ENCODE data around the gene PRLR.

The PRLR gene

GRCh38 chr5:35212122-35212982, 17.9 kb downstream of the PRLR start:
- H3K36me3 ChIP-seq (ENCODE audit: control insufficient read depth in 2 of 2, insufficient read depth in 2 of 2, low read length in 2 of 2) = no peaks in the 10 kb centered on the region
- H3K27me3 ChIP-seq (ENCODE audit: control insufficient read depth in 1 of 2, insufficient read depth in 2 of 2, low read length in 2 of 2) = no peaks in the 10 kb centered on the region

GRCh38 chr5:35209862-35210261, 20.4 kb downstream of the PRLR start:
- Histone ChIP-seq H3K4me1 (ENCODE audit: control insufficient read depth, insufficient read depth, low read length) (no peaks in the 10 kb centered on the region), H3K9me3 (ENCODE audit: control insufficient read depth in 2 of 2, low read length in 2 of 2) (no peaks in the 10 kb centered on the region), H3K9ac (ENCODE audit: low read length in 2 of 2) (no peak overlapping the region), H3K27me3 (ENCODE audit: control insufficient read depth in 1 of 2, insufficient read depth in 2 of 2, low read length in 2 of 2) (no peaks in the 10 kb centered on the region), H3K36me3 (ENCODE audit: control insufficient read depth in 2 of 2, insufficient read depth in 2 of 2, low read length in 2 of 2) (no peaks in the 10 kb centered on the region), H3K27ac (ENCODE audit: low read length) (no peak overlapping the region), H3K4me3 (ENCODE audit: low read length in 2 of 2) (no peak overlapping the region)

More at GRCh38 chr5:35212122-35212982, 17.9 kb downstream of the PRLR start:
- H3K9me3 ChIP-seq (ENCODE audit: control insufficient read depth in 2 of 2, low read length in 2 of 2) = no peaks in the 10 kb centered on the region
- H3K4me3 ChIP-seq (ENCODE audit: low read length in 2 of 2) = no peak overlapping the region
- no peak overlapping the region for H3K27ac ChIP-seq (ENCODE audit: low read length)
- H3K9ac ChIP-seq (ENCODE audit: low read length in 2 of 2) = no peak overlapping the region
- H3K4me1 ChIP-seq (ENCODE audit: control insufficient read depth, insufficient read depth, low read length) = no peaks in the 10 kb centered on the region

GRCh38 chr5:35205606-35206005, 24.7 kb downstream of the PRLR start:
- Histone ChIP-seq H3K4me1 (ENCODE audit: control insufficient read depth, insufficient read depth, low read length) (no peaks in the 10 kb centered on the region), H3K27ac (ENCODE audit: low read length) (no peak overlapping the region), H3K36me3 (ENCODE audit: control insufficient read depth in 2 of 2, insufficient read depth in 2 of 2, low read length in 2 of 2) (no peaks in the 10 kb centered on the region), H3K9me3 (ENCODE audit: control insufficient read depth in 2 of 2, low read length in 2 of 2) (no peaks in the 10 kb centered on the region), H3K9ac (ENCODE audit: low read length in 2 of 2) (no peak overlapping the region), H3K4me3 (ENCODE audit: low read length in 2 of 2) (no peak overlapping the region), H3K27me3 (ENCODE audit: control insufficient read depth in 1 of 2, insufficient read depth in 2 of 2, low read length in 2 of 2) (no peaks in the 10 kb centered on the region)

GRCh38 chr5:35205186-35205585, 25.1 kb downstream of the PRLR start:
- no peak overlapping the region for H3K9ac ChIP-seq (ENCODE audit: low read length in 2 of 2)
- no peak overlapping the region for H3K4me3 ChIP-seq (ENCODE audit: low read length in 2 of 2)
- no peaks in the 10 kb centered on the region for H3K9me3 ChIP-seq (ENCODE audit: control insufficient read depth in 2 of 2, low read length in 2 of 2)
- H3K27ac ChIP-seq (ENCODE audit: low read length) = no peak overlapping the region
- H3K36me3 ChIP-seq (ENCODE audit: control insufficient read depth in 2 of 2, insufficient read depth in 2 of 2, low read length in 2 of 2) = no peaks in the 10 kb centered on the region
- no peaks in the 10 kb centered on the region for H3K27me3 ChIP-seq (ENCODE audit: control insufficient read depth in 1 of 2, insufficient read depth in 2 of 2, low read length in 2 of 2)
- no peaks in the 10 kb centered on the region for H3K4me1 ChIP-seq (ENCODE audit: control insufficient read depth, insufficient read depth, low read length)

GRCh38 chr5:35203403-35203802, 26.9 kb downstream of the PRLR start:
- no peaks in the 10 kb centered on the region for H3K9me3 ChIP-seq (ENCODE audit: control insufficient read depth in 2 of 2, low read length in 2 of 2)
- peaks cover 2 to 6% of the 10 kb centered on the region in 2 donors for H3K27me3 ChIP-seq (ENCODE audit: control insufficient read depth in 1 of 2, insufficient read depth in 2 of 2, low read length in 2 of 2)
- H3K4me1 ChIP-seq (ENCODE audit: control insufficient read depth, insufficient read depth, low read length) = peaks cover 4% of the 10 kb centered on the region
- H3K9ac ChIP-seq (ENCODE audit: low read length in 2 of 2) = no peak overlapping the region
- H3K36me3 ChIP-seq (ENCODE audit: control insufficient read depth in 2 of 2, insufficient read depth in 2 of 2, low read length in 2 of 2) = no peaks in the 10 kb centered on the region
- H3K27ac ChIP-seq (ENCODE audit: low read length) = no peak overlapping the region
- H3K4me3 ChIP-seq (ENCODE audit: low read length in 2 of 2) = no peak overlapping the region

- Histone ChIP-seq H3K4me1 (ENCODE audit: control insufficient read depth, insufficient read depth, low read length) (peaks cover 12% of the 10 kb centered on the region), H3K9me3 (ENCODE audit: control insufficient read depth in 2 of 2, low read length in 2 of 2) (no peaks in the 10 kb centered on the region), H3K36me3 (ENCODE audit: control insufficient read depth in 2 of 2, insufficient read depth in 2 of 2, low read length in 2 of 2) (no peaks in the 10 kb centered on the region)
Measured at GRCh38 chr5:35202319-35203111, 27.8 kb downstream of the PRLR start.

GRCh38 chr5:35201291-35201690, 29.0 kb downstream of the PRLR start:
- H3K4me3 ChIP-seq (ENCODE audit: low read length in 2 of 2) = no peak overlapping the region
- no peaks in the 10 kb centered on the region for H3K9me3 ChIP-seq (ENCODE audit: control insufficient read depth in 2 of 2, low read length in 2 of 2)
- H3K27ac ChIP-seq (ENCODE audit: low read length) = no peak overlapping the region
- H3K9ac ChIP-seq (ENCODE audit: low read length in 2 of 2) = no peak overlapping the region
- no peaks in the 10 kb centered on the region for H3K36me3 ChIP-seq (ENCODE audit: control insufficient read depth in 2 of 2, insufficient read depth in 2 of 2, low read length in 2 of 2)
- peaks cover 10 to 14% of the 10 kb centered on the region in 2 donors for H3K27me3 ChIP-seq (ENCODE audit: control insufficient read depth in 1 of 2, insufficient read depth in 2 of 2, low read length in 2 of 2)
- H3K4me1 ChIP-seq (ENCODE audit: control insufficient read depth, insufficient read depth, low read length) = peaks cover 14% of the 10 kb centered on the region

More at GRCh38 chr5:35202319-35203111, 27.8 kb downstream of the PRLR start:
- Histone ChIP-seq H3K9ac (ENCODE audit: low read length in 2 of 2) (no peak overlapping the region), H3K27ac (ENCODE audit: low read length) (no peak overlapping the region), H3K27me3 (ENCODE audit: control insufficient read depth in 1 of 2, insufficient read depth in 2 of 2, low read length in 2 of 2) (peaks cover 6 to 10% of the 10 kb centered on the region in 2 donors), H3K4me3 (ENCODE audit: low read length in 2 of 2) (no peak overlapping the region)

GRCh38 chr5:35199886-35200285, 30.4 kb downstream of the PRLR start:
- Histone ChIP-seq H3K4me3 (ENCODE audit: low read length in 2 of 2) (no peak overlapping the region), H3K36me3 (ENCODE audit: control insufficient read depth in 2 of 2, insufficient read depth in 2 of 2, low read length in 2 of 2) (no peaks in the 10 kb centered on the region), H3K4me1 (ENCODE audit: control insufficient read depth, insufficient read depth, low read length) (peaks cover 14% of the 10 kb centered on the region), H3K27me3 (ENCODE audit: control insufficient read depth in 1 of 2, insufficient read depth in 2 of 2, low read length in 2 of 2) (peaks cover 13 to 18% of the 10 kb centered on the region in 2 donors), H3K27ac (ENCODE audit: low read length) (no peak overlapping the region), H3K9me3 (ENCODE audit: control insufficient read depth in 2 of 2, low read length in 2 of 2) (no peaks in the 10 kb centered on the region), H3K9ac (ENCODE audit: low read length in 2 of 2) (no peak overlapping the region)

GRCh38 chr5:35198686-35199085, 31.6 kb downstream of the PRLR start:
- peaks cover 14% of the 10 kb centered on the region for H3K4me1 ChIP-seq (ENCODE audit: control insufficient read depth, insufficient read depth, low read length)
- H3K27ac ChIP-seq (ENCODE audit: low read length) = no peak overlapping the region
- H3K27me3 ChIP-seq (ENCODE audit: control insufficient read depth in 1 of 2, insufficient read depth in 2 of 2, low read length in 2 of 2) = peaks cover 13 to 18% of the 10 kb centered on the region in 2 donors
- H3K36me3 ChIP-seq (ENCODE audit: control insufficient read depth in 2 of 2, insufficient read depth in 2 of 2, low read length in 2 of 2) = no peaks in the 10 kb centered on the region
- no peaks in the 10 kb centered on the region for H3K9me3 ChIP-seq (ENCODE audit: control insufficient read depth in 2 of 2, low read length in 2 of 2)
- H3K4me3 ChIP-seq (ENCODE audit: low read length in 2 of 2) = no peak overlapping the region
- H3K9ac ChIP-seq (ENCODE audit: low read length in 2 of 2) = no peak overlapping the region

- peaks cover 13 to 18% of the 10 kb centered on the region in 2 donors for H3K27me3 ChIP-seq (ENCODE audit: control insufficient read depth in 1 of 2, insufficient read depth in 2 of 2, low read length in 2 of 2)
- no peaks in the 10 kb centered on the region for H3K9me3 ChIP-seq (ENCODE audit: control insufficient read depth in 2 of 2, low read length in 2 of 2)
- H3K4me3 ChIP-seq (ENCODE audit: low read length in 2 of 2) = no peak overlapping the region
- no peak overlapping the region for H3K9ac ChIP-seq (ENCODE audit: low read length in 2 of 2)
- H3K4me1 ChIP-seq (ENCODE audit: control insufficient read depth, insufficient read depth, low read length) = peaks cover 14% of the 10 kb centered on the region
- no peaks in the 10 kb centered on the region for H3K36me3 ChIP-seq (ENCODE audit: control insufficient read depth in 2 of 2, insufficient read depth in 2 of 2, low read length in 2 of 2)
- H3K27ac ChIP-seq (ENCODE audit: low read length) = no peak overlapping the region
Measured at GRCh38 chr5:35198075-35198474, 32.2 kb downstream of the PRLR start.

Measured in stomach smooth muscle (tissue), 2 donors.